Measurements from ENCODE around the gene CFAP20. TPM values are rescaled to one million over a fixed set of nuclear protein-coding genes. Genes with fewer than 3 reads are reported as not detected.

CFAP20 gene
- total RNA-seq, 5 donors from 2014 or later (not counting 1 experiment from before 2014, with no cell fraction given): 27.4 to 105 (median 33.1) TPM

GRCh38 chr16:58157951-58158540, 28.9 kb upstream of the CFAP20 start:
- ATAC-seq (replicated peaks in 1 of 4) (no peak), DNase-seq (no peak)
- CTCF ChIA-PET: no interaction called here
- Mint-ChIP-seq H3K36me3 (peaks cover 37% of the 10 kb centered on the region), H3K9me3 (no peaks in the 10 kb centered on the region), H3K27me3 (no peaks in the 10 kb centered on the region), H3K27ac (no peak overlapping the region), H3K4me3 (no peak overlapping the region), H3K4me1 (peaks cover 0 to 3% (median 0%) of the 10 kb centered on the region in 3 donors)
- Histone ChIP-seq H3K4me1 (ENCODE audit: control insufficient read depth in 1 of 2, extremely low read depth in 1 of 2, insufficient read depth in 2 of 2, low read length in 2 of 2) (no peaks in the 10 kb centered on the region), H3K4me3 (ENCODE audit: control insufficient read depth in 1 of 2, extremely low read depth in 1 of 2, low read length in 1 of 2) (no peak overlapping the region), H3K27ac (ENCODE audit: low read length) (no peak overlapping the region), H3K27me3 (replicated peaks in 1 of 2; ENCODE audit: control insufficient read depth in 2 of 2, extremely low read depth in 1 of 2, insufficient read depth in 2 of 2, low read length in 1 of 2) (no peaks in the 10 kb centered on the region), H3K9me3 (no peaks in the 10 kb centered on the region), H3K36me3 (ENCODE audit: control insufficient read depth in 2 of 2, extremely low read depth in 1 of 2, insufficient read depth in 1 of 2, low read length in 1 of 2) (peaks cover 11 to 29% of the 10 kb centered on the region in 2 donors)
- POLR2A ChIA-PET: no interaction called here
- WGBS (ENCODE audit: insufficient coverage): 92% methylated on average over 19 of the region's 29 CpGs

- Histone ChIP-seq H3K36me3 (ENCODE audit: control insufficient read depth in 2 of 2, extremely low read depth in 1 of 2, insufficient read depth in 1 of 2, low read length in 1 of 2) (peaks cover 11 to 21% of the 10 kb centered on the region in 2 donors), H3K4me1 (ENCODE audit: control insufficient read depth in 1 of 2, extremely low read depth in 1 of 2, insufficient read depth in 2 of 2, low read length in 2 of 2) (no peaks in the 10 kb centered on the region), H3K4me3 (ENCODE audit: control insufficient read depth in 1 of 2, extremely low read depth in 1 of 2, low read length in 1 of 2) (no peak overlapping the region), H3K9me3 (no peaks in the 10 kb centered on the region), H3K27me3 (replicated peaks in 1 of 2; ENCODE audit: control insufficient read depth in 2 of 2, extremely low read depth in 1 of 2, insufficient read depth in 2 of 2, low read length in 1 of 2) (no peaks in the 10 kb centered on the region), H3K27ac (ENCODE audit: low read length) (no peak overlapping the region)
- POLR2A ChIA-PET: interaction anchor here in 1 of 2 donors (0.5 kb wide), 1 partner anchor 17 kb away, joined by 3 read pairs; no protein-coding TSS in a partner anchor
- Mint-ChIP-seq H3K4me1 (peaks cover 0 to 3% (median 0%) of the 10 kb centered on the region in 3 donors), H3K27me3 (no peaks in the 10 kb centered on the region), H3K27ac (no peak overlapping the region), H3K4me3 (no peak overlapping the region), H3K9me3 (no peaks in the 10 kb centered on the region), H3K36me3 (peaks cover 32% of the 10 kb centered on the region)
- DNase-seq (no peak), ATAC-seq (replicated peaks in 1 of 4) (no peak)
- WGBS (ENCODE audit: insufficient coverage): 100% methylated on average over 1 of the region's 2 CpGs
- CTCF ChIA-PET: no interaction called here
These were observed 28.1 kb upstream of the CFAP20 start for GRCh38 chr16:58157239-58157638.

GRCh38 chr16:58155839-58156238, 26.7 kb upstream of the CFAP20 start:
- CTCF ChIA-PET: no interaction called here

GRCh38 chr16:58154345-58154744, 25.2 kb upstream of the CFAP20 start:
- H3K4me3 Mint-ChIP-seq: no peak overlapping the region
- ATAC-seq (replicated peaks in 1 of 4): no peak
- no peak overlapping the region for H3K27ac Mint-ChIP-seq
- no peaks in the 10 kb centered on the region for H3K9me3 ChIP-seq
- ChIA-PET POLR2A (no interaction called here), CTCF (no interaction called here)
- H3K27me3 Mint-ChIP-seq: no peaks in the 10 kb centered on the region
- no CpG with 5 or more reads among the region's 2 CpGs for WGBS (ENCODE audit: insufficient coverage)
- H3K27ac ChIP-seq (ENCODE audit: low read length): no peak overlapping the region
- peaks cover 14% of the 10 kb centered on the region for H3K36me3 Mint-ChIP-seq
- H3K4me1 Mint-ChIP-seq: peaks cover 0 to 3% (median 0%) of the 10 kb centered on the region in 3 donors
- no peaks in the 10 kb centered on the region for H3K9me3 Mint-ChIP-seq
- DNase-seq: no peak
- peaks cover 5 to 11% of the 10 kb centered on the region in 2 donors for H3K36me3 ChIP-seq (ENCODE audit: control insufficient read depth in 2 of 2, extremely low read depth in 1 of 2, insufficient read depth in 1 of 2, low read length in 1 of 2)
- no peak overlapping the region for H3K4me3 ChIP-seq (ENCODE audit: control insufficient read depth in 1 of 2, extremely low read depth in 1 of 2, low read length in 1 of 2)
- H3K27me3 ChIP-seq (replicated peaks in 1 of 2; ENCODE audit: control insufficient read depth in 2 of 2, extremely low read depth in 1 of 2, insufficient read depth in 2 of 2, low read length in 1 of 2): no peaks in the 10 kb centered on the region
- no peaks in the 10 kb centered on the region for H3K4me1 ChIP-seq (ENCODE audit: control insufficient read depth in 1 of 2, extremely low read depth in 1 of 2, insufficient read depth in 2 of 2, low read length in 2 of 2)

More at GRCh38 chr16:58155839-58156238, 26.7 kb upstream of the CFAP20 start:
- H3K27me3 ChIP-seq (replicated peaks in 1 of 2; ENCODE audit: control insufficient read depth in 2 of 2, extremely low read depth in 1 of 2, insufficient read depth in 2 of 2, low read length in 1 of 2): no peaks in the 10 kb centered on the region
- H3K9me3 Mint-ChIP-seq: no peaks in the 10 kb centered on the region
- ATAC-seq (replicated peaks in 1 of 4) (no peak), DNase-seq (no peak)
- H3K27me3 Mint-ChIP-seq: no peaks in the 10 kb centered on the region
- H3K9me3 ChIP-seq: no peaks in the 10 kb centered on the region
- H3K27ac Mint-ChIP-seq: peak overlapping the region in 1 of 2 donors; percentile 8
- peaks cover 26% of the 10 kb centered on the region for H3K36me3 Mint-ChIP-seq
- POLR2A ChIA-PET: interaction anchor here in 1 of 2 donors (0.7 kb wide), 1 partner anchor 15 kb away, joined by 3 read pairs; no protein-coding TSS in a partner anchor
- H3K36me3 ChIP-seq (ENCODE audit: control insufficient read depth in 2 of 2, extremely low read depth in 1 of 2, insufficient read depth in 1 of 2, low read length in 1 of 2): peaks cover 9 to 11% of the 10 kb centered on the region in 2 donors
- no CpG with 5 or more reads among the region's 2 CpGs for WGBS (ENCODE audit: insufficient coverage)
- peaks cover 0 to 3% (median 0%) of the 10 kb centered on the region in 3 donors for H3K4me1 Mint-ChIP-seq
- no peak overlapping the region for H3K4me3 ChIP-seq (ENCODE audit: control insufficient read depth in 1 of 2, extremely low read depth in 1 of 2, low read length in 1 of 2)
- no peak overlapping the region for H3K4me3 Mint-ChIP-seq
- no peak overlapping the region for H3K27ac ChIP-seq (ENCODE audit: low read length)
- no peaks in the 10 kb centered on the region for H3K4me1 ChIP-seq (ENCODE audit: control insufficient read depth in 1 of 2, extremely low read depth in 1 of 2, insufficient read depth in 2 of 2, low read length in 2 of 2)

GRCh38 chr16:58152246-58152868, 23.2 kb upstream of the CFAP20 start:
- H3K27me3 ChIP-seq (replicated peaks in 1 of 2; ENCODE audit: control insufficient read depth in 2 of 2, extremely low read depth in 1 of 2, insufficient read depth in 2 of 2, low read length in 1 of 2): no peaks in the 10 kb centered on the region
- Mint-ChIP-seq H3K9me3 (no peaks in the 10 kb centered on the region), H3K27me3 (no peaks in the 10 kb centered on the region), H3K4me1 (peaks cover 0 to 3% (median 0%) of the 10 kb centered on the region in 3 donors), H3K36me3 (no peaks in the 10 kb centered on the region), H3K4me3 (no peak overlapping the region), H3K27ac (no peak overlapping the region)
- no peak for ATAC-seq (replicated peaks in 1 of 4)
- H3K4me1 ChIP-seq (ENCODE audit: control insufficient read depth in 1 of 2, extremely low read depth in 1 of 2, insufficient read depth in 2 of 2, low read length in 2 of 2): no peaks in the 10 kb centered on the region
- H3K36me3 ChIP-seq (ENCODE audit: control insufficient read depth in 2 of 2, extremely low read depth in 1 of 2, insufficient read depth in 1 of 2, low read length in 1 of 2): peaks cover 0 to 5% of the 10 kb centered on the region in 2 donors
- no peak overlapping the region for H3K4me3 ChIP-seq (ENCODE audit: control insufficient read depth in 1 of 2, extremely low read depth in 1 of 2, low read length in 1 of 2)
- H3K9me3 ChIP-seq: no peaks in the 10 kb centered on the region
- CTCF ChIA-PET: interaction anchor here in 1 of 2 donors (0.7 kb wide), 1 partner anchor 53 kb away, joined by 3 read pairs; no protein-coding TSS in a partner anchor
- POLR2A ChIA-PET: interaction anchor here (0.6 kb wide), 2 partner anchors 18 to 48 kb away, joined by 3 to 5 read pairs; no protein-coding TSS in a partner anchor
- H3K27ac ChIP-seq (ENCODE audit: low read length): no peak overlapping the region
- WGBS (ENCODE audit: insufficient coverage): 67% methylated on average over 1 of the region's 8 CpGs
- DNase-seq: no peak

GRCh38 chr16:58148526-58148925, 19.3 kb upstream of the CFAP20 start:
- H3K27ac Mint-ChIP-seq: no peak overlapping the region
- 100% methylated on average over 1 of the region's 1 CpG for WGBS (ENCODE audit: insufficient coverage)
- DNase-seq (no peak), ATAC-seq (replicated peaks in 1 of 4) (no peak)
- Histone ChIP-seq H3K9me3 (no peaks in the 10 kb centered on the region), H3K27me3 (replicated peaks in 1 of 2; ENCODE audit: control insufficient read depth in 2 of 2, extremely low read depth in 1 of 2, insufficient read depth in 2 of 2, low read length in 1 of 2) (no peaks in the 10 kb centered on the region), H3K4me3 (ENCODE audit: control insufficient read depth in 1 of 2, extremely low read depth in 1 of 2, low read length in 1 of 2) (no peak overlapping the region), H3K4me1 (ENCODE audit: control insufficient read depth in 1 of 2, extremely low read depth in 1 of 2, insufficient read depth in 2 of 2, low read length in 2 of 2) (no peaks in the 10 kb centered on the region), H3K27ac (ENCODE audit: low read length) (no peak overlapping the region), H3K36me3 (ENCODE audit: control insufficient read depth in 2 of 2, extremely low read depth in 1 of 2, insufficient read depth in 1 of 2, low read length in 1 of 2) (no peaks in the 10 kb centered on the region)
- ChIA-PET CTCF (no interaction called here), POLR2A (interaction anchor here in 1 of 2 donors (0.5 kb wide), 1 partner anchor 45 kb away, joined by 3 read pairs; no protein-coding TSS in a partner anchor)
- H3K36me3 Mint-ChIP-seq: peaks cover 21% of the 10 kb centered on the region
- H3K9me3 Mint-ChIP-seq: no peaks in the 10 kb centered on the region
- H3K27me3 Mint-ChIP-seq: no peaks in the 10 kb centered on the region
- no peaks in the 10 kb centered on the region for H3K4me1 Mint-ChIP-seq
- no peak overlapping the region for H3K4me3 Mint-ChIP-seq

All from T-cell (primary cell).